Spleen (tissue), 11 donors: Measurements from ENCODE around the gene DNHD1. TPM values are rescaled to one million over a fixed set of nuclear protein-coding genes. Genes with fewer than 3 reads are reported as not detected.
A peak's percentile ranks its signal among the peaks of the same experiment; 100 is the strongest.

ENCODE experiments used
- DNase-seq: peaks from one replicate; pipeline ENCODE4 v3.0.0-alpha.2; 2020
- H3K27ac ChIP-seq, 8 donors: fragments of 200-600 bp; sonication (generic) in 7 of 8; 1 replicate in 4 of 8; 2 replicates in 4 of 8; pipeline versions ENCODE4 v1.5.0 to v1.8.0; 2016 to 2021; ENCODE audit warnings: inconsistent platforms in 4 of 8, mild to moderate bottlenecking in 4 of 8, moderate library complexity in 1 of 8
- H3K27me3 ChIP-seq, 7 donors: fragments of 200-600 bp; sonication (generic) in 6 of 7; replicated peaks in 1 of 7; 1 replicate in 4 of 7; 2 replicates in 3 of 7; pipeline versions ENCODE4 v1.5.0 to v1.8.0; 2016 to 2021; ENCODE audit warnings: inconsistent platforms in 3 of 7, mild to moderate bottlenecking in 1 of 7
- H3K36me3 ChIP-seq, 6 donors: fragments of 200-600 bp; sonication (generic) in 5 of 6; 1 replicate in 4 of 6; 2 replicates in 2 of 6; pipeline versions ENCODE4 v1.5.0 to v1.8.0; 2016 to 2021; ENCODE audit warnings: inconsistent platforms in 2 of 6
- H3K4me1 ChIP-seq, 6 donors: fragments of 200-600 bp; sonication (generic) in 5 of 6; 1 replicate in 3 of 6; 2 replicates in 3 of 6; pipeline versions ENCODE4 v1.5.0 to v1.8.0; 2016 to 2021; ENCODE audit warnings: inconsistent platforms in 3 of 6
- H3K4me3 ChIP-seq, 8 donors: fragments of 200-600 bp; sonication (generic) in 7 of 8; 1 replicate in 4 of 8; 2 replicates in 4 of 8; pipeline versions ENCODE4 v1.5.0 to v1.8.0; 2016 to 2021; ENCODE audit warnings: inconsistent platforms in 4 of 8, mild to moderate bottlenecking in 4 of 8, moderate library complexity in 2 of 8
- H3K9me3 ChIP-seq, 8 donors: fragments of 200-600 bp; sonication (generic) in 7 of 8; 1 replicate in 4 of 8; 2 replicates in 4 of 8; pipeline versions ENCODE4 v1.5.0 to v1.8.0; 2016 to 2021; ENCODE audit warnings: inconsistent platforms in 4 of 8
- CTCF ChIP-seq, 11 experiments: fragments of 200-600 bp in 7 of 11; fragments of 450-650 bp in 4 of 11; sonication (generic) in 4 of 11; IDR thresholded peaks in 8 of 11; conservative IDR thresholded peaks in 3 of 11; 1 replicate in 7 of 11; 2 replicates in 4 of 11; pipeline versions ENCODE4 v1.4.0 to v1.8.0; 2016 to 2021; ENCODE audit warnings: antibody characterized with exemption in 11 of 11, inconsistent platforms in 4 of 11, mild to moderate bottlenecking in 1 of 11
- POLR2A ChIP-seq, 3 donors: fragments of 450-650 bp; IDR thresholded peaks; one replicate each; pipeline ENCODE4 v1.5.1; 2017; ENCODE audit warnings: antibody characterized with exemption in 3 of 3, mild to moderate bottlenecking in 1 of 3
- POLR2AphosphoS5 ChIP-seq, 3 donors: sonication (generic); formaldehyde crosslinking; IDR thresholded peaks; one replicate each; pipeline ENCODE4 v1.5.1; 2017; ENCODE audit warnings: antibody characterized with exemption in 3 of 3
- WGBS, 5 donors: extraction: QIAGEN DNeasy Blood & Tissue Kit in 3 of 5; methylation state at CpG; one replicate each; pipeline versions ENCODE4 v1.1.5 to v1.1.7; 2013 to 2018; 5-methylcytosine and 5-hydroxymethylcytosine counted together
- intact Hi-C: fragments of 100-400 bp; cut with DNase I; formaldehyde crosslinking; loops from one replicate; pipeline ENCODE4 v1.15.0; 2023; ENCODE audit warnings: low total_unique reads
- polyA plus RNA-seq, 3 donors: library from polyadenylated mRNA; stranded (reverse); fragments of 200-250 nt; gene quantifications; one replicate each; pipeline ENCODE4 v1.2.1, GENCODE V29; 2013
- total RNA-seq, 7 donors: library from RNA; depleted of rRNA in 3 of 7; stranded (reverse); fragments of >200 nt in 3 of 7; fragmentation: NEBNext Ultra II Directional in 4 of 7; extraction: Animal tissue kit (Norgen Biotek cat#: 25700) in 4 of 7; gene quantifications; one replicate each; pipeline versions ENCODE4 v1.1.0 to v1.2.1, GENCODE V29; 2016 to 2021
- donor health status: healthy with polysubstance abuse.
- donor health status: DM: no; HTN: no; CAD: no; lungs with moderate emphysema.
- donor health status: DM: no; HTN: no; CAD: no.
- donor health status: Bipolar disorder and iron deficiency.
- donor health status: healthy.
- donor health status: DM: no; HTN: no; CAD: no.
- donor health status: DM: yes; HTN: yes; CAD: no.

DNHD1 gene
- total and polyA plus RNA-seq, 10 donors, result 6.0 to 40.7 (median 25.8) TPM

DNA sequence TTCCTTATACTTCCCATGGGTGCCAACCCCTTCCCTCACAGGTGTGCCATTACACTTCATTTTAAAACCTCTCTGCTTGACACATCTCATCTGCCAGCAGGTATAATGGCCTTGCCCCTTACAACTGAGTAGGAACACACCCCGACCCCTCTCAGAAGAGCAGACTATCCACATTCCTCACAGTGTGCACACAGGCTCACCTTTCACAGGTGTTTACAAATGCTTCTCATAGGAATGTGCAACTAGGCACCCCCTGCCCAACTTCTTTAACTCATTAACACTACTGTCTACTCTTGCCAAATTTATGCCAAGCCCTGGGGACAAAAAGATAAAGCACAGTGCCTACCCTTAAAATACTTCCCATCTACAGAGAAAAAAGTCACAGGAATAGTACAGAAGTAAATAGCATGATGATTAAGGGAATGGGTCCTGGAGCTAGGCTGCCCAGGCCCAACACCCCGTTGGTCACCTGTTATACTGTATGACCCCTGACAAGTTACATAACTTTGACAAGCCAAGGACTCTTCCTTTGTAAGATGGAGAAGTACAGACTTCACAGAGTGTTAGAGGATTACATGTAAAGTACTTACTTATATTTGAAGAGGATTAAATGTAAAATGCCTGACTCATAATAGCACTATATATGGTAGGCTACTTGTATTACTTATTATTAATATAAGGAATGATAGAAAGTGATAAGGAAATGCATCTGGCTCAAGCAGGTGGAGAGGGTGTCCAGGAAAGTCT, 38.6 kb upstream of the DNHD1 start:
- WGBS, 5 donors, result 74 to 88% (median 86%) methylated on average over 2 of the region's 2 CpGs
- H3K27ac ChIP-seq, result no peak overlapping the region
- no peaks in the 10 kb centered on the region for H3K9me3 ChIP-seq
- peaks cover 0 to 92% (median 45%) of the 10 kb centered on the region in 6 donors for H3K36me3 ChIP-seq
- intact Hi-C loops, result no loop called here
- H3K4me1 ChIP-seq, result no peaks in the 10 kb centered on the region
- no peak for DNase-seq
- TF ChIP-seq POLR2AphosphoS5 (IDR thresholded peaks at IDR 0.05) (no peak), POLR2A (IDR thresholded peaks at IDR 0.05) (no peak), CTCF (IDR thresholded peaks at IDR 0.05 in 8 of 11, conservative IDR thresholded peaks at IDR 0.05 in 3 of 11) (no peak)
- H3K4me3 ChIP-seq, result no peak overlapping the region
- H3K27me3 ChIP-seq, result no peaks in the 10 kb centered on the region

DNA sequence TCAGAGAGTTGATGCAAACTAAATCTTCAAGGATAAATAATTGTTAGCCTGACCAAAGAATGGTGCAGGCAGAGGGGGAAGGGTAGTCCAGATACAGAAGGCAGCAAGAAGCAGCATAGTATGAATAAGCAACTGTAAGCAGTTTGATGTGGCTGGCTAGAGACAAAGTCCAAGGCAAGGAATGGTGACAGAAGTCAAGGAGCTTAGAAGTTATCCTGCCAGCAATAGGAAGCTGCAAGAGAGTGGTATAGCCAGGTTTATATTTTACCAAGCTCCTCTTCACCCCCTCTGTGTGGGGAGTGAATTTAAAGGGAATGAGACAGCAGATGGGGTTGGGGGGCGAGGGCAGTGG, 38.0 kb upstream of the DNHD1 start:
- no peak overlapping the region for H3K4me3 ChIP-seq
- no peaks in the 10 kb centered on the region for H3K27me3 ChIP-seq
- intact Hi-C loops, result no loop called here
- H3K27ac ChIP-seq, result no peak overlapping the region
- no peaks in the 10 kb centered on the region for H3K4me1 ChIP-seq
- no peak for TF ChIP-seq POLR2AphosphoS5 (IDR thresholded peaks at IDR 0.05)
- TF ChIP-seq CTCF (IDR thresholded peaks at IDR 0.05 in 8 of 11, conservative IDR thresholded peaks at IDR 0.05 in 3 of 11), result no peak
- no peak for TF ChIP-seq POLR2A (IDR thresholded peaks at IDR 0.05)
- 63 to 93% (median 81%) methylated on average over 1 of the region's 1 CpG for WGBS, 5 donors
- peaks cover 0 to 92% (median 41%) of the 10 kb centered on the region in 6 donors for H3K36me3 ChIP-seq
- H3K9me3 ChIP-seq, result no peaks in the 10 kb centered on the region
- no peak for DNase-seq

DNA sequence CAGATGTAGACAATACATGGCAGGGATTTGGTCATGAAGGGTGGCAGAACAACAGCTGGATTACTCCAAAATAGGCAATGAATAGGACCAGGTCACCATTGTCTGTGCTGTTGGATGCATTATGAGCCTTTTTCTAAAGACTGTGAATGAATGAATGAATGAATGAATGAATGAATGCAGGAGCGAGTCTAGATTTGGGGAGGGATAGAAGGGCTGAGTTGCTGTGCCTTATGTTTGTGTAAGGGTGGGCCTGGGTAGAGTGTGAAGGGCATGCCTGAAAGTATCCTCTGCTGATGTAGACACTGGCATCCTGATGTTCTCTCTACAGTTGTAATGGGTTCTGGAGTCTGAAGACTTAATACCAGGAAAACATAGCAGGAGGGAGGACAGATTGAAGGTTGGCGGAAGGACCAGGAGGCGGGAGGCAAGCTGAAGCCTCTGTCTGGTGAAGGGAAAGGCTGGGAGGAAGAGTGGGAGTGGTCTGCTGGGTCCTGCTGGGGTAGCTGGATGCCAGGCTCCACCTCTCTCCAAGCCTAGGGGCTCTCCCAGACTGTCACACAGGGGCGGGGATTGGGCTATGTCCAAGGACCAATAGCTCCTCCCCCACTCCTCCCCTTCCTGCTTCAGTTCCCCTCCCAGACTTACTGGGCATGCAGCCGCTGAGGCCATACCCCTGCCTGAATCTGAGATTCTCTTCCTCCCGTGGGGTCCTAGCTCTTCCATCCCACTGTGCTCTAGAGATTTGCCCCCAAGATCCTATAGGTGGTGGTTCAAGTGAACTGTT, 28.2 kb upstream of the DNHD1 start:
- H3K27me3 ChIP-seq, result no peaks in the 10 kb centered on the region
- peak overlapping the region in 1 of 8 donors; percentile 2 for H3K4me3 ChIP-seq
- intact Hi-C loops, result no loop called here
- peaks cover 0 to 17% (median 11%) of the 10 kb centered on the region in 6 donors for H3K36me3 ChIP-seq
- peak; percentile 87 for DNase-seq
- TF ChIP-seq POLR2AphosphoS5 (IDR thresholded peaks at IDR 0.05) (peak; percentile 35 to 70 (median 46)), CTCF (IDR thresholded peaks at IDR 0.05 in 8 of 11, conservative IDR thresholded peaks at IDR 0.05 in 3 of 11) (no peak), POLR2A (IDR thresholded peaks at IDR 0.05) (no peak)
- WGBS, 5 donors, result 24 to 40% (median 32%) methylated on average over 6 of the region's 6 CpGs
- H3K27ac ChIP-seq, result peak overlapping the region; percentile 38 to 74 (median 59)
- peaks cover 12 to 38% (median 27%) of the 10 kb centered on the region in 6 donors for H3K4me1 ChIP-seq
- H3K9me3 ChIP-seq, result no peaks in the 10 kb centered on the region

- Histone ChIP-seq H3K36me3 (peaks cover 0 to 10% (median 4%) of the 10 kb centered on the region in 6 donors), H3K4me1 (peaks cover 12 to 44% (median 30%) of the 10 kb centered on the region in 6 donors), H3K9me3 (no peaks in the 10 kb centered on the region), H3K4me3 (no peak overlapping the region), H3K27me3 (no peaks in the 10 kb centered on the region), H3K27ac (peak overlapping the region; percentile 38 to 74 (median 59))
- 90 to 97% (median 97%) methylated on average over 1 of the region's 1 CpG for WGBS, 5 donors
- intact Hi-C loops, result no loop called here
- TF ChIP-seq POLR2A (IDR thresholded peaks at IDR 0.05), result no peak
- TF ChIP-seq CTCF (IDR thresholded peaks at IDR 0.05 in 8 of 11, conservative IDR thresholded peaks at IDR 0.05 in 3 of 11), result no peak
- TF ChIP-seq POLR2AphosphoS5 (IDR thresholded peaks at IDR 0.05), result no peak
- no peak for DNase-seq
These were observed 27.5 kb upstream of the DNHD1 start for GRCh38 chr11:6469599-6469998.
